Stimulated activated CD8-positive, alpha-beta memory T cell treated with anti-CD3 and anti-CD28 coated beads, Interleukin-4, amount 100 ng/mL, for 4 hours (primary cell): Measurements from ENCODE around the gene CERKL.

Experiments
- DNase-seq, 2 donors: peaks; one replicate each; pipeline ENCODE4 v3.0.0-alpha.2; 2020; ENCODE audit warnings: low read depth in 2 of 2, low spot score in 1 of 2

The CERKL gene

DNA sequence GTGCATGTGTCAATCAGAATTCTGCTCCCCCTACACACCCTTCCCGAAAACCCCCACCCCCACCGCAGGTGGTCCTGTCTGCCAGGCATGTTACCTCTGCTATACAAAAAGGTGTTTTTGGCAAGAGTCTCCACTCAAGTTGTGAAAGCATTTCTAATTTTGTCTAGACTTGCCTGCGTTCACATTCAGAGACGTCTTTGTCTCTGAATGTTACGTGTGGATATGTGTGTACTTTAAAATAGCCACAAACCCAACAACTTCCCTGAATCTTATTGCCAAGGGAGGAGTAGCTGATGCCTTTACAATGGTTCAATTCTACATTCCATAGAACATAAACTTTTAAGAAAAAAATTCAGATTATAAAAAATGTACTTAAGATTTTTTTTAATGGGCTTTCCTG, 133.1 kb downstream of the CERKL start:
- no peak for DNase-seq

DNA sequence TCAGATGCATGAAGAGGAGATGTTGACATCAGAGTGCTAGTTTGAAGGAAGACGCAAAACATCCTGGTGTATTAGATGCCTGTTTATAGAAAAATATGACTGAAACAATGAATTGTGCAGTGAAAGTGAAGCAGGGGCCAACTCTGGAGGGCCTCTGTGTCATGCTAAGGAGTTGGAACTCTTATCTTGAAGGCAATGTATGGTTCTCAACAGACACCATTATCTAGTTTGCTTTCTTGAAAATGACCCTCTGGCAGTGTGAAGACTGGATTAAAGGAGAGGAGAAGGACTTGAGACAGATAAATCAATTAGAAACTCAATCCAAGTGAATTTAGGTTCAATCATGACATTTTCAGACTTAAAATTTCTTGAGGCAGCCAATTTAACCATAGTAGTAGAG, 136.7 kb downstream of the CERKL start:
- DNase-seq, result no peak

DNA sequence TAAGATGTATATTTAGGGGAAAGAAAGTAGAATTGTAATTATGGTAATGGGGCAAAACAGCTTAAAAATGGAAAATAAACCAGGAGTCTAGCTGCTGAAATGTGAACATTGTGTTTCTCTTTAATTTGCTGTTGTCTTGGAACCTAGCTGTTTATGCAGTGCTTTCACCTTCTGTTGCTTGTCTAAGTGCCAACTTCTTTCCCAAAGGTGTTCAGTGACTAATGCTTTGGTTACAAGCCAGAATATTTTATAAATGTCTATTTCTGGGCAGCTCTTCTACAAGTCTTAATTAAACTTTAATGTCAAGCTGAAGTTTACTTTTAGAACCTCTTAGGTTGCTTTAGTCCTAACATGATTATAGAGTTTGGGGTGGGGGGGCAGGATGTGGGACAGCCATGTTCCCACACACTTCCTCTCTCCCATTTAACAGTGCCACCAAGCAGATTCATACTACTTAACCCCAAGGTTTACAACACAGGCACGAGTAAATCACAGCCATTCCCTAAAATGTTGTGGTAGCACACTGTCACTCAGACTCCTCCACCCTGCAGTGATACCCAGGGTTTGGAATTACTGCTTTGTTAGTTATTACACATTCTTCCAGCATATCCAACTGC, 139.1 kb downstream of the CERKL start:
- DNase-seq, result no peak

DNA sequence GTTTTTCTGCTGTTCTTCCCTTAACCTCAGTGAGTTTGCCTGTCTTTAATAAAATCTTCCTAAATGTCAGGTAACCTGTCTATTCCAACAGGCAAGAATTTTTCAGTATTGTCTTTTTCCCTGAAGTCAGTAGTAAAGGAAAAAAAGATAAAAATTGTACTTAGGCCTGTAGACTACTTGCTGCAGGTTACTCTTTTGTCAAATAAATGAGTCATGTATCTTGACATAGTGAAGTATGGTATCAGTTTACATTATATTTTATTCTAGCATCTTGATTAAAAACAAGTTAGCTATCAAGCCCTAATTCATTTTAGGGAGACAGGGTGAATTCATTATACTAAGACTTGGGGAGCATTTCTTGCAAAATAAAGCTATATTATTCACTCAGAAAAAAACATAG, 139.9 kb downstream of the CERKL start:
- DNase-seq, result no peak

DNA sequence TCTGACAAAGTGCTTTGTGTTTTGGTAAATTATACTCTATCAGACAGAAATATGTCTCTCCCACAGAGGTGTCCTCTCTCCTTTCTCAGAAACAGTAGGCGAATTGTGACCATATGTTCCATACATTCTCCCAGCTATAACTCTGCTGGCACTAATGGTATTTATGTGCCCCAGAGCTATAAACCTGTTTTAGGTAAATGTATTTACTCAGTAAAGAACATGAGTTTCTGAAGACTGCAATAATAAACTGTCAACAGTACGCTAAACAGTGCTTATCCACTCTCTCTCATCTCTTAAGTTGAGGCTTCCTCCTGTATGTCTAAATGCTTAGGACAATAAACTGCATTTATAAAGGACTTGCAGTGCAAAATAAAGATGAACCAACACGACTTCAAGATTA, 141.2 kb downstream of the CERKL start:
- no peak for DNase-seq

DNA sequence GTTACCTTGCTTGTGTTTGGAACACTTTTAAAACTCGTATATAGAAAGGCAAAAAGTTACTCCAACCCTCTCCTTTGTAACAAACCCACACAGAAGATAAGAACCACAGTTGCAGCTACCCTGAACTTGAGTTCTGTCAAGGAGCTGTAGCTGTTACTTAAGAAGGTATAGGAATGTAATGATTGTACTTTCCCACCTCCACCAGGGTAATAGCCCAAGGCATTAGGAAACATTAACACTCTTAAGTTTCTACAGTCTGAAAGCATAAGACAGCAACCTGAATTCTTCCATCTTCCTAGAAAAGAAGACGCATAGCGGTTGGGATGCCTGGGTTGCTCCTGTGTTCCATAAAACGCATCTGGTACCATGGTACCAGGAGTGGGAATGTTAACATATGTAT, 156.7 kb downstream of the CERKL start:
- no peak for DNase-seq

DNA sequence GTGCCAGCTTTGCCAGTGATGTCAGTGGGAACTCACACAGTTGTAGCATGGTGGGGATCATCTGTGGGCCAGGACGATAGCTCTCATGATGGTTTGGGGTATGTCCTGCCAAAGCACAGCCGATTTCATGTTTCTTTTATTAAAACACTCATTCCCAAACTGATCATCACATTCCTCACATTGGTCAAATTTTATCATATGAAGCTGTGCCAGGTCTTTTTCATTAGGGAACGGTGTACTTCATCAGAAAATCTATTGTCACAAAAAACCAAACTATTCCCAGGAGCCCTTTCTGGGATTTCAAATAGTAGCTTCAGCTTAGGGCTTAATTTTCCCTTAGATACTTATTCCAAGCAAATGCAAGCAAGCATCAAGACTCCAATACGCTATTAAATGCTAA, 157.7 kb downstream of the CERKL start:
- no peak for DNase-seq
